ENCODE measurements around the gene SETBP1. TPM values are rescaled to one million over a fixed set of nuclear protein-coding genes. Genes with fewer than 3 reads are reported as not detected.

Gene SETBP1
- total RNA-seq, 1 experiment from 2014 or later: 0.23 TPM

- BruUV-seq (replicated peaks): no TSS peak
- ATAC-seq (no peak), DNase-seq (ENCODE audit: low read depth, low spot score) (no peak)
- H3K27me3 ChIP-seq (ENCODE audit: control insufficient read depth, insufficient read depth, low read length): no peaks in the 10 kb centered on the region
- TF ChIP-seq POLR2AphosphoS5 (IDR thresholded peaks at IDR 0.05; ENCODE audit: low read depth, low read length): no peak
- TF ChIP-seq SIN3A (IDR thresholded peaks at IDR 0.05; ENCODE audit: borderline replicate concordance, insufficient read depth, low read depth, low read length): no peak
- H3K4me3 ChIP-seq (ENCODE audit: low read depth in 2 of 2, low read length in 2 of 2): no peak overlapping the region
- intact Hi-C loops (cut with micrococcal nuclease; ENCODE audit: unreplicated experiment): no loop called here
- ChIA-PET CTCF (no interaction called here), POLR2A (interaction anchor here (0.5 kb wide), 1 partner anchor 995 kb away, joined by 4 read pairs; no protein-coding TSS in a partner anchor)
- H3K9me3 ChIP-seq (ENCODE audit: control insufficient read depth, insufficient read depth, low read depth, low read length): no peaks in the 10 kb centered on the region
- in situ Hi-C loops (cut with HindIII; ENCODE audit: low pct_unique_long_range_greater_than_20kb, low sequenced_read_pairs): no loop called here
- no peaks in the 10 kb centered on the region for H3K4me1 ChIP-seq (ENCODE audit: control insufficient read depth, insufficient read depth, low read length)
- no peak overlapping the region for H3K27ac ChIP-seq (ENCODE audit: low read length)
- no peaks in the 10 kb centered on the region for H3K36me3 ChIP-seq (ENCODE audit: control insufficient read depth, insufficient read depth, low read length)
These were observed 425.7 kb downstream of the SETBP1 start for GRCh38 chr18:45106331-45106774.

- no peak for DNase-seq (ENCODE audit: low read depth, low spot score)
- BruUV-seq (replicated peaks): no TSS peak
- ATAC-seq: no peak
- intact Hi-C loops (cut with micrococcal nuclease; ENCODE audit: unreplicated experiment) (no loop called here), in situ Hi-C loops (cut with HindIII; ENCODE audit: low pct_unique_long_range_greater_than_20kb, low sequenced_read_pairs) (no loop called here)
- POLR2A ChIA-PET: no interaction called here
- TF ChIP-seq TCF7L2 (IDR thresholded peaks at IDR 0.05; ENCODE audit: low read depth, low read length): no peak
- no peak for TF ChIP-seq REST (IDR thresholded peaks at IDR 0.05; ENCODE audit: insufficient read depth in 1 of 2, low read depth in 2 of 2, low read length in 1 of 2)
- no peak for TF ChIP-seq SIN3A (IDR thresholded peaks at IDR 0.05; ENCODE audit: borderline replicate concordance, insufficient read depth, low read depth, low read length)
- Histone ChIP-seq H3K27me3 (ENCODE audit: control insufficient read depth, insufficient read depth, low read length) (no peaks in the 10 kb centered on the region), H3K4me3 (ENCODE audit: low read depth in 2 of 2, low read length in 2 of 2) (no peak overlapping the region), H3K4me1 (ENCODE audit: control insufficient read depth, insufficient read depth, low read length) (no peaks in the 10 kb centered on the region), H3K27ac (ENCODE audit: low read length) (no peak overlapping the region), H3K36me3 (ENCODE audit: control insufficient read depth, insufficient read depth, low read length) (no peaks in the 10 kb centered on the region), H3K9me3 (ENCODE audit: control insufficient read depth, insufficient read depth, low read depth, low read length) (no peaks in the 10 kb centered on the region)
- CTCF ChIA-PET: no interaction called here
These were observed 426.7 kb downstream of the SETBP1 start for GRCh38 chr18:45107425-45107824.

- no TSS peak for BruUV-seq (replicated peaks)
- intact Hi-C loops (cut with micrococcal nuclease; ENCODE audit: unreplicated experiment): no loop called here
- H3K4me3 ChIP-seq (ENCODE audit: low read depth in 2 of 2, low read length in 2 of 2): no peak overlapping the region
These were observed 428.1 kb downstream of the SETBP1 start for GRCh38 chr18:45108754-45109153.

More at GRCh38 chr18:45108754-45109153, 428.1 kb downstream of the SETBP1 start:
- Histone ChIP-seq H3K27me3 (ENCODE audit: control insufficient read depth, insufficient read depth, low read length) (no peaks in the 10 kb centered on the region), H3K9me3 (ENCODE audit: control insufficient read depth, insufficient read depth, low read depth, low read length) (no peaks in the 10 kb centered on the region), H3K36me3 (ENCODE audit: control insufficient read depth, insufficient read depth, low read length) (no peaks in the 10 kb centered on the region), H3K27ac (ENCODE audit: low read length) (no peak overlapping the region), H3K4me1 (ENCODE audit: control insufficient read depth, insufficient read depth, low read length) (no peaks in the 10 kb centered on the region)
- in situ Hi-C loops (cut with HindIII; ENCODE audit: low pct_unique_long_range_greater_than_20kb, low sequenced_read_pairs): no loop called here
- POLR2A ChIA-PET: no interaction called here
- TF ChIP-seq CTCF (IDR thresholded peaks at IDR 0.05): no peak
- TF ChIP-seq SIN3A (IDR thresholded peaks at IDR 0.05; ENCODE audit: borderline replicate concordance, insufficient read depth, low read depth, low read length): no peak
- TF ChIP-seq REST (IDR thresholded peaks at IDR 0.05; ENCODE audit: insufficient read depth in 1 of 2, low read depth in 2 of 2, low read length in 1 of 2): no peak
- no peak for TF ChIP-seq TCF7L2 (IDR thresholded peaks at IDR 0.05; ENCODE audit: low read depth, low read length)
- TF ChIP-seq POLR2AphosphoS5 (IDR thresholded peaks at IDR 0.05; ENCODE audit: low read depth, low read length): no peak
- DNase-seq (ENCODE audit: low read depth, low spot score) (no peak), ATAC-seq (no peak)
- CTCF ChIA-PET: no interaction called here
